Caki2 (cell line): ENCODE measurements around the gene TPR. TPM values are rescaled to one million over a fixed set of nuclear protein-coding genes. Genes with fewer than 3 reads are reported as not detected.
"Not testable (repeated sequence)": the region's sequence is repeated elsewhere in the genome, so short reads cannot be mapped to it uniquely, and the experiment has no call there.

ENCODE experiments used
- DNase-seq: peaks from one replicate; pipeline ENCODE4 v3.0.0-alpha.2; 2015; ENCODE audit warnings: low read depth
- in situ Hi-C: cut with HindIII; loops from 2 replicates; pipeline ENCODE4 v1.10.0; 2016; ENCODE audit warnings: low sequenced_read_pairs, low pct_unique_long_range_greater_than_20kb, mixed read lengths
- total RNA-seq: library from RNA; depleted of rRNA; stranded (reverse); fragments of >200 nt; shearing (Covaris generic); gene quantifications from 2 replicates; pipeline ENCODE4 v1.2.3, GENCODE V29; 2014; ENCODE audit warnings: low replicate concordance

Gene TPR
- total RNA-seq, 1 experiment from 2014 or later = 24.7 TPM

DNA sequence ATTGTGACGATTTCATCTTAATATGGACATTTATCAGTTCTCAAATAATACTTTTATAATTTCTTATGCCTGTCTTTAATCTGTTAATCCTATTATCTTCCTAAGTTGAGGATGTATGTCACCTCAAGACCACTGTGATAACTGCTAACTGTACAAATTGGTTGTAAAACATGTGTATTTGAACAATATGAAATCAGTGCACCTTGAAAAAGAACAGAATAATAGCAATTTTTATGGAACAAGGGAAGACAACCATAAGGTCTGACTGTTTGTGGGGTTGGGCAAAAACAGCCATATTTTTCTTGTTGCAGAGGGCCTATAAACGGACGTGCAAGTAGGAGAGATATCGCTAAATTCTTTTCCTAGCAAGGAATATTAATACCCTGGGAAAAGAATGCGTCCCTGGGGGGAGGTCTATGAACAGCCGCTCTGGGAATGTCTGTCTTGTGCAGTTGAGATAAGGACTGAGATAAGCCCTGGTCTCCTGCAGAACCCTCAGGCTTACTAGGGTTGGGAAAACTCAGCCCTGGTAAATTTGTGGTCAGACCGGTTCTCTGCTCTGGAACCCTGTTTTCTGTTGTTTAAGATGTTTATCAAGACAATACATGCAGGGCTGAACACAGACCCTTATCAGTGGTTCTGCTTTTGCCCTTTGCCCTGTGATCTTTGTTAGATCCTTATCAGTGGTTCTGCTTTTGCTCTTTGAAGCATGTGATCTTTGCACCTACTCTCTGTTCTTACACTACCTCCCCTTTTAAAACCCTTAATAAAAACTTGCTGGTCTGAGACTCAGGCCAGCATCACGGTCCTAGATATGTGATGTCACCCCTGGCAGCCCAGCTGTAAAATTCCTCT, 27.0 kb downstream of the TPR start:
- DNase-seq, in situ Hi-C loops: not testable (repeated sequence)

DNA sequence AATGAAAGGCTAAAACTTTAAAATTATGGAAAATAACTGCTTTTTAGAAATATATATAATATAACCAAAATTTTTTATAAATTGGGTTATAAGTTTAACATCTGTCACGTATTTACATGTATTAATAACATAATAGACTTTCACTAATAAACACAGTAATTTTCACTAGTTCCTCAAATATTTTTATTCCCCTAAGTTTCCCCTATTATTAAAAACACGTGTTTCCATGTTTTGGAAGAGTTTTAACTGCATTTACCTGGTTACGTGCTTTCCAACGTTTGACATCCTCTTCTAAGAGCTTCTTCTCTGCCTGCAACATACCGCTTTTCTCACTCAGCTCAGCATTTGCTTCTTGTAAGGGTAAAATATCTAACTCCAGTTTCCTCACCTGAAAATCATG, 34.3 kb downstream of the TPR start:
- DNase-seq = no peak
- in situ Hi-C loops = no loop called here

DNA sequence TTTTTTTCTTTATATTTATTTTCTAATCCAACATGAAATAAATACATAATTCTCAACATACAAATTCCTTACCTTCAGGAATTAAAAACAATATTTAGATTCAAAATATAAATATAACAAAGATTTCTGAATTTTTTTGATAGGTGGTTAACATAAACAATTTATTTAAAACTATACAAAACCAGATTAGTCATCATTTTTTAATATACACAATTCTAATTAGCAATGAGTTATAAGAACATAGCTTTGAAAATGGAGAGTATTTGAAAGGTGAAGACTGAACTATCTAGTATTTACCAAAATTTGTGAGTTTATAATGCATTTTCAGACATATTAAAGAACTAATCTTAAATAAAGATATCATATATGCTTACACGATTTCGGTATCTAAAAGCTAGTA, 37.5 kb downstream of the TPR start:
- DNase-seq = no peak
- in situ Hi-C loops = no loop called here

DNA sequence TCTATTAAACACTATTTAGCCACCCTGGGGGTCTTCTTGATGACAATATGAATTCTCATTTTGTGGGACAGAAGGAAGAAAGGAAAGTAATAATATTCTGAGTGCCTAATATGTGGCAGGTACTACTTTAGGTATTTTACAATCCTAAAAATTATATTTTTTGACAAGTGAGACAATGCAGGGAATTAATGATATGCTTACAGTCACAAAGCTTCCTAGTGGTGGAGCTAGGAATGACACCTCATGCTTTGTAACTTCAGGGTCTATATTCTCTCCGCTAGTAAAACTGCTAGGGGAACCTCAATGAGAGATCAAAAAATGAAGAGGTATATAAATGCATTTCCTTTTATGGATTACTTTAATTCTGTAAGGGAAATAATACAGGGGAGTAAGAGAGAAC, 44.3 kb downstream of the TPR start:
- in situ Hi-C loops = no loop called here
- no peak for DNase-seq

DNA sequence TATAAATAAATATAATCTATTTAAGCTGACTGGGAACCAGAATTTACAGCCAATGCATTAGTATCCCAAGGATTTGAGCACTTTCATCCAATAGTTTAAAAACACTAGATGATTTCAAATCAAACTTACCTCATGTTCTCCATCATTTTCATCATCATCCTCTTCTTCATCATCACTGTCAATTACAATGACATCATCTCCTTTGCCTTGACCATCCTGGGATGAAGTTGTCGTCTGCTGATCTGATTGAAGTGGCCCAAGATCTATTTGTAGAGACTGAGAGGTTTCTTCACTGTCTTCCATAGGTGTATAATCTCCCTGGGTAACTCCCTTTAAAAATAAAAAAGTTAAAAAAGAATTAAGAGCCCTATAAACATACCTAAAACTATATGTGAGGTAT, 47.7 kb downstream of the TPR start:
- in situ Hi-C loops = no loop called here

DNA sequence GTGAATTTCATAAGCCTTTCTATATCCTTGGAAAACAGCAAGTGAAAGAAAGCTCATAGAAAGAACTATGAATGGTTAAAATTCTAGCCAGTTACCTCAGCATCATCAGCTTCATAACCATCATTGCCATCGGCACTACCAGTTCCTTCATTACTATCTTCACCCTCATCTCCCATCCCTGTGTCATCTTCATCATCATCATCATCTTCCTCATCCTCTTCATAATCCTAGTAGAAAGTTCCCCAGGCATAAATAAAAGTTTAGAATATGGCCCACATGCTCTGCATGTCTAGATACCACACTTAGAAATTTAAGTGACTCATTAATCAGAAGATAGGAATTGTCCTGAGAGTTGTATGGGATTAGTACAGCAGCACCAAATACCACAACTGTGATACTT, 49.0 kb downstream of the TPR start:
- in situ Hi-C loops = no loop called here
- DNase-seq = no peak

More for the DNA sequence above, 47.7 kb downstream of the TPR start:
- no peak for DNase-seq

DNA sequence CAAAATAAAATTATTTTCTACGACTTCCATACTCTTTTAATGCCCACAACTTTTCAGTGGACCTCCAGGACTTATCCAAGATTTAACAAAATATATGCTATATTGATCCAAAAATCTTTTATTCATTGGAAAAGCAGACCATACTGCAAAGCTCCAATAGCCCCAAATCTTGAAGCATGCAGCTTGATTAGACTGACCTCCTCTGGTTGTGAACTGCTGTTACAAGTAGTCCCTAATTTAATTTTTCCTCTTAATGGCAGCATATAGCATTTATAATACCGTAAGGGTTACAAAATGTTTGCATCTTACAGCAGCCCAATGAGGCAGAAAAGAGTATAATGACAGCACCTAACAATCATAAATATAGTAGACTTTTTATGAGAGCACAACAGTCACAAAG, 49.8 kb downstream of the TPR start:
- DNase-seq = peak; percentile 3

DNA sequence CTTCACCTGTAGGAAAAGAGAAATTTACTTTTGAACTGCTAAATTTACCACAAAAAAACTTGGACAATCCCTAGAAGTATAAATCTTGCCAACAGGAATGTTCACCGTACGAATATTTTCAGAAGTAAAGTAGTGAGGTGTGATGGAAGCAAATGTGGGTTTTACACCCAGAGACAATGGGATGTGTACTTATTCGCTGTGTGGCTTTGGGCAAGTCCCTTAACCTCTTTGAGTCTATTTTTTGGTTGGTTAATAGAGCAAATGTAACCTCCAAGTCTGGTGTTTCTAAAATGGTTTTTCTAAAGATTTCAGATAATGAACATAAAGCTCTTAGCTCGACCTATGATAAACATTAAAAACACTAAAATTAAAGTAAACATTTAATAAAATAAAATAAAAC, 51.2 kb downstream of the TPR start:
- in situ Hi-C loops = no loop called here
- DNase-seq = no peak

More for the DNA sequence above, 49.8 kb downstream of the TPR start:
- in situ Hi-C loops = no loop called here

DNA sequence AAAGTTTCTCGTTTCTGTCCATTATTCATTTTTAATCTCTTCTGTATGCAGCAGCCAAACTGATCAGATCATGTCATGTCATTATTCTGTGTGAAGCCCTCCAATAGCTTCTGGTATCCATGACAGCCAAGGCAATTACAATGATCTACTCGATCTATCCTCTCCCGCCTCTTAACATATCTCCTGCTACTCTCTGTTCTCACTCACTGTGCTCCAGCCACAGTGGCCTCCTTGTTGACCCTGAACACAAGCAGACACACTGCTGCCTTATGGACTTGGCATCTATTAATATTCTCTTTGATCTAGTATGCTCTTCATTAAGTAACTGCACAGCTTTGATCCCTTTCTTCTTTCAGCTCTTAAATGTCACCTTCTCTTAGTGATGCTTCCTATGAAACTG, 59.5 kb downstream of the TPR start:
- in situ Hi-C loops = no loop called here
- no peak for DNase-seq

DNA sequence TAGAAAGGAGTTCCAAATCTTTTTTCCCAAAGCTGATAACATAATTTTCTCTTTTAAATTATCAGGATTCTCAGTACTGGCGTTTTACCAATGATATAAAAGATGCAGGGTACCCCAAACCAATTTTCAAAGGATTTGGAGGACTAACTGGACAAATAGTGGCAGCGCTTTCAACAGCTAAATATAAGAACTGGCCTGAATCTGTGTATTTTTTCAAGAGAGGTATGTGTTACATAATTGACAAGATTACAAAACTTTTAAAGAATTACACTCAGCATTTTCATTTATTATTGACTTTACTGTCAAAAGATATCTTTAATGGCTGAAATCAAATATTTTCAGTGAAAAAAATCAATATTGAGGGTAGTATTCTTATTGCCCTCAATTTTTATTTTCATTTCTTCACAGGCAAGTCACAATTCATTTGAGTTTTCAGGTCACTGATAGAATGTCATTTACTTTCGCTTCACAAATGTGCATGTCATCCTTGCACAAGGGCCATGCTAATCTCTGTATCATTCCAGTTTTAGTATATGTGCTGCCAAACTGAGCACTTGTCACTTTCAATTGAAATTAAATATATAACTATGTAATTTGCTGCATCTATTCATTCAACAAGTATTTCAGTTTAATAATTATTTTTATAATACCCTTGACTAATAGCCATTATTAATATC, 63.5 kb downstream of the TPR start:
- no peak for DNase-seq
- in situ Hi-C loops = no loop called here

DNA sequence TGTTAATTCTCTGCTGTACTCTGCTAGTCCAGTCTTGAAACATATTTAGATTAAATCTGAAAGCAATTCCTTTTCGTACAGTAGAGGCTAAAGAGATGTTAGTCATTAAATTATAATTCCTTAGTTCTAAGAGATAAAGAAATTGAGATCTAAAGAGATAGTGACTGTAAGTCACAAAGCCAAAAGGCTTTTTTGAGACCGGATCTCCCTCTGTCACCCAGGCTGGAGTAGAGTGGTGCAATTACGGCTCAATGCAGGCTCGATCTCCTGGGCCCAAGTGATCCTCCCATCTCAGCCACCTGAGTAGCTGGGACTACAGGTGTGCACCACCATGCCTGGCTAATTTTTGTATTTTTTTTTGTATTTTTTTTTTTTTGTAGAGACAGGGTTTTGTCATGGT, 64.7 kb downstream of the TPR start:
- in situ Hi-C loops = no loop called here
- no peak for DNase-seq

DNA sequence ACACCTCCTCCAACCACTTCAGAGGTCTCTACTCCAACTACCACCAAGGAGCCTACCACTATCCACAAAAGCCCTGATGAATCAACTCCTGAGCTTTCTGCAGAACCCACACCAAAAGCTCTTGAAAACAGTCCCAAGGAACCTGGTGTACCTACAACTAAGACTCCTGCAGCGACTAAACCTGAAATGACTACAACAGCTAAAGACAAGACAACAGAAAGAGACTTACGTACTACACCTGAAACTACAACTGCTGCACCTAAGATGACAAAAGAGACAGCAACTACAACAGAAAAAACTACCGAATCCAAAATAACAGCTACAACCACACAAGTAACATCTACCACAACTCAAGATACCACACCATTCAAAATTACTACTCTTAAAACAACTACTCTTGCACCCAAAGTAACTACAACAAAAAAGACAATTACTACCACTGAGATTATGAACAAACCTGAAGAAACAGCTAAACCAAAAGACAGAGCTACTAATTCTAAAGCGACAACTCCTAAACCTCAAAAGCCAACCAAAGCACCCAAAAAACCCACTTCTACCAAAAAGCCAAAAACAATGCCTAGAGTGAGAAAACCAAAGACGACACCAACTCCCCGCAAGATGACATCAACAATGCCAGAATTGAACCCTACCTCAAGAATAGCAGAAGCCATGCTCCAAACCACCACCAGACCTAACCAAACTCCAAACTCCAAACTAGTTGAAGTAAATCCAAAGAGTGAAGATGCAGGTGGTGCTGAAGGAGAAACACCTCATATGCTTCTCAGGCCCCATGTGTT, 66.6 kb downstream of the TPR start:
- in situ Hi-C loops = no loop called here
- DNase-seq = no peak

DNA sequence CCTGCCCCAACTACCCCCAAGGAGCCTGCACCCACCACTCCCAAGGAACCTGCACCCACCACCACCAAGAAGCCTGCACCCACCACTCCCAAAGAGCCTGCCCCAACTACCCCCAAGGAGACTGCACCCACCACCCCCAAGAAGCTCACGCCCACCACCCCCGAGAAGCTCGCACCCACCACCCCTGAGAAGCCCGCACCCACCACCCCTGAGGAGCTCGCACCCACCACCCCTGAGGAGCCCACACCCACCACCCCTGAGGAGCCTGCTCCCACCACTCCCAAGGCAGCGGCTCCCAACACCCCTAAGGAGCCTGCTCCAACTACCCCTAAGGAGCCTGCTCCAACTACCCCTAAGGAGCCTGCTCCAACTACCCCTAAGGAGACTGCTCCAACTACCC, 67.6 kb downstream of the TPR start:
- DNase-seq = no peak
- in situ Hi-C loops = no loop called here

DNA sequence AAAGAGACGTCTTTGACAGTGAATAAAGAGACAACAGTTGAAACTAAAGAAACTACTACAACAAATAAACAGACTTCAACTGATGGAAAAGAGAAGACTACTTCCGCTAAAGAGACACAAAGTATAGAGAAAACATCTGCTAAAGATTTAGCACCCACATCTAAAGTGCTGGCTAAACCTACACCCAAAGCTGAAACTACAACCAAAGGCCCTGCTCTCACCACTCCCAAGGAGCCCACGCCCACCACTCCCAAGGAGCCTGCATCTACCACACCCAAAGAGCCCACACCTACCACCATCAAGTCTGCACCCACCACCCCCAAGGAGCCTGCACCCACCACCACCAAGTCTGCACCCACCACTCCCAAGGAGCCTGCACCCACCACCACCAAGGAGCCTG, 68.5 kb downstream of the TPR start:
- in situ Hi-C loops = no loop called here
- DNase-seq = no peak

DNA sequence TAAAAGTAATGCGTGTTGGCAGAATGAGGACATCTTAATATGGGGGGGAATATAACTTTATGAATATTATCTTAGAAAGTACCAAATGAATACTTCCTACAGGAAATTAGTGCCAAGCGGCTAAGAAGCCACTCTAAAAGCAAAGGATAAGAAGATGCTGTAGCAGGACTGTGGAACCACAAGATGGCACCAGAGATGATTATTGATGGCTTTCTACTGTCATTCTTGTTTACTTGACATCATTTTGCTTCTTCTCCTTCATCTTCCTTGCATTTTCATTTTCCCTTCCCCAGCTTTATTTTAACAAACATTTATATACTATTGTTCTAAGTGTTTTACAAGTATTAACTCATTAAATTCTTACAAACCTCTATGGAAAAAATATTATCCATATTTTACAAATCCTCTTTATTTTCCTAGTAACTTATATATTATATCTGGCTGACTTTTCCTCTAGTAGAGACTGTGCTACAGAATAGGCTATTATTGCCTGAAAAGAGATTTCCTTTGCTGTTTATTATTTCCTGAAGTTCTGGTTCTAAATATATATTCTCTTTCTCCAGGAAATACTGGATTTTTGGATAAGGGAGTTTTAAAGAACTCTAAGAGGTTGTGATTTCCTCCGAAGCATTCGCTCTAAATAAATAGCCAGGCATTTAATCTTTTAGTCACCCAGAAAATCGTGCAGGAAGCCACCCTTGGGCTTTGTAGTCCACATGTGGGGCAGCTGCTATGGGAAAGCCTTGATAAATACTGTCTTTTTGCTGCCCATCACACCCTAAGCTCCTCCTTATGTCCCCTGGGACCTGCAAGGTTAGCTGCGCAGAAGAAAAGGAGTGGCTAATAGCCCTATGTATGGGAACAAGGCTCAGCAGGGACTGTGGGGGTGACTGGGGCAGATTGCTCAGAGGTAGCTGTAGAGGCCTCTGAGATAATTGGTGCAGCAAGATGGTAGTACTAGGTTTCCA, 69.8 kb downstream of the TPR start:
- DNase-seq = peak; percentile 10
- in situ Hi-C loops = no loop called here

DNA sequence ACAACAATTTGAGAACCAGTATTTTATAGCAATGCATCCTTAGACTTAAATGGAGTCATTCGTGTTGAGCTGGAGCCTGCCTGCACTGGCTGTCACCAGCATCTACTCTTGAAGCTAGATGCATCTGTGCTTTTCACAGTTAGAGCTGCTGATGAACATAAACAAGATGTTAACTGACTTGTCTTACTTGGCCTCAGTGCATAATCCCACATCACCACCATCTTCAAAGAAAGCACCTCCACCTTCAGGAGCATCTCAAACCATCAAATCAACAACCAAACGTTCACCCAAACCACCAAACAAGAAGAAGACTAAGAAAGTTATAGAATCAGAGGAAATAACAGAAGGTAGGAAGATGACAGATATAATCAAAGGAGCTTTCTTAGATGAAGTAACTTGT, 71.1 kb downstream of the TPR start:
- in situ Hi-C loops = no loop called here

DNA sequence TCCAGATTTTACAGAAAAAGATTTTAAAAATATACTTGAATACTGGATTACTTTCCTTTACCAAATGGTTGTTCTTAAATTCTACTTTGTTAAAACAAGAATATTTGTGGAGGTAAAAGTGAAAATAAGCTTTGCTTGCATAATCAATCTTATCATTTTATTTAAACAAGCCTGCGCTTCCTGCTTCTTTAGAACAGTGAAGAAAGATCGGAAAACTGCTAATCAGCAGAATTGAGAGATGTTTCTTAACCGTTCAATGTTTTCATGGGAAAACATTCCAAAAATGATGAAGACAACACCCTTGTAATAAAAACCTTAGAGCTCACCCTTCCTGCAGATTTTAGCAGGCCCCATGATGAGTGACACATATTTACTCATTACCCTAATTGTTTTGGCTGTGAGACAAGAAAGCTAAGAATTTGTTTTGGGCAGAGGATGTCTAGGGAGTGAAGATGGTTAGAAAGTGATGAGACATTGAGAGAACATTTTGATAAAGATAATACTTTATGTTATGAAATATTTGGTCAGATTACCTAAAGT, 72.6 kb downstream of the TPR start:
- in situ Hi-C loops = no loop called here
- no peak for DNase-seq

More for the DNA sequence above, 71.1 kb downstream of the TPR start:
- no peak for DNase-seq

DNA sequence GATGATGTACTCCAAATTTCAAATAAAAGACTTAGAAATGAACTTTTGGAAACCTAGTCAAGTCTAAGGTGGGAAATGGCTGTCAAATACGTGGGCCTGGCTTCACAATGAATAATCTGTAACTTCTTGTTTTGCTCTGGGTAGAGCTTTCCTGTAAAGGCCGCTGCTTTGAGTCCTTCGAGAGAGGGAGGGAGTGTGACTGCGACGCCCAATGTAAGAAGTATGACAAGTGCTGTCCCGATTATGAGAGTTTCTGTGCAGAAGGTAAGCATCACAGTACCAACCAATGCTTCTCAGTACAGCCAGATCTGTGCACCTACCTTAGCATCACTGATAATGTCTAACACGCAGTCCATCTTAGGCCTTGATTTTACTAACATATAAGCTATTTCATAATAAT, 73.6 kb downstream of the TPR start:
- in situ Hi-C loops = no loop called here
- DNase-seq = no peak
